Hematopoietic multipotent progenitor cell treated with erythropoietin and hydrocortisone succinate and interleukin-3 and kit ligand, for 8 days (in vitro differentiated cells): ENCODE data around the gene LPCAT1.
A peak's percentile ranks its signal among the peaks of the same experiment; 100 is the strongest.
"Not testable (repeated sequence)": the region's sequence is repeated elsewhere in the genome, so short reads cannot be mapped to it uniquely, and the experiment has no call there.

ENCODE experiments used
- DNase-seq: peaks from one replicate; pipeline ENCODE4 v3.0.0-alpha.2; 2015

The LPCAT1 gene

GRCh38 chr5:1476181-1476966 lies 47.4 kb downstream of the LPCAT1 start:
- DNase-seq, result no peak

- DNase-seq, result not testable (repeated sequence)
These were observed 48.2 kb downstream of the LPCAT1 start for GRCh38 chr5:1475544-1475900.

- no peak for DNase-seq
These were observed 48.8 kb downstream of the LPCAT1 start for GRCh38 chr5:1474866-1475543.

- no peak for DNase-seq
These were observed 49.4 kb downstream of the LPCAT1 start for GRCh38 chr5:1474183-1474839.

- no peak for DNase-seq
These were observed 50.0 kb downstream of the LPCAT1 start for GRCh38 chr5:1473746-1474145.

GRCh38 chr5:1472964-1473628 lies 50.7 kb downstream of the LPCAT1 start:
- DNase-seq, result no peak

- no peak for DNase-seq
These were observed 51.5 kb downstream of the LPCAT1 start for GRCh38 chr5:1471997-1472963.

- no peak for DNase-seq
These were observed 52.4 kb downstream of the LPCAT1 start for GRCh38 chr5:1471240-1471853.

GRCh38 chr5:1470762-1471211 lies 53.0 kb downstream of the LPCAT1 start:
- no peak for DNase-seq

- DNase-seq, result no peak
These were observed 54.9 kb downstream of the LPCAT1 start for GRCh38 chr5:1468629-1469527.

GRCh38 chr5:1468247-1468612 lies 55.5 kb downstream of the LPCAT1 start:
- DNase-seq, result peak; percentile 39

GRCh38 chr5:1467341-1468246 lies 56.2 kb downstream of the LPCAT1 start:
- DNase-seq, result no peak

- DNase-seq, result no peak
These were observed 57.0 kb downstream of the LPCAT1 start for GRCh38 chr5:1466631-1467265.

GRCh38 chr5:1465966-1466471 lies 57.7 kb downstream of the LPCAT1 start:
- no peak for DNase-seq

- no peak for DNase-seq
These were observed 58.6 kb downstream of the LPCAT1 start for GRCh38 chr5:1465117-1465516.

- DNase-seq, result no peak
These were observed 59.2 kb downstream of the LPCAT1 start for GRCh38 chr5:1464511-1464910.

GRCh38 chr5:1464096-1464446 lies 59.7 kb downstream of the LPCAT1 start:
- DNase-seq, result no peak

- no peak for DNase-seq
These were observed 60.2 kb downstream of the LPCAT1 start for GRCh38 chr5:1463326-1464095.
